Measurements from ENCODE around the gene BHLHE40. TPM values are rescaled to one million over a fixed set of nuclear protein-coding genes. Genes with fewer than 3 reads are reported as not detected.
A peak's percentile ranks its signal among the peaks of the same experiment; 100 is the strongest.

The BHLHE40 gene
- total and polyA plus RNA-seq, 2 of the 8 experiments (the other 6 are each of a cell fraction or from before 2014, with no cell fraction given), result 1.5 to 2.2 TPM

DNA sequence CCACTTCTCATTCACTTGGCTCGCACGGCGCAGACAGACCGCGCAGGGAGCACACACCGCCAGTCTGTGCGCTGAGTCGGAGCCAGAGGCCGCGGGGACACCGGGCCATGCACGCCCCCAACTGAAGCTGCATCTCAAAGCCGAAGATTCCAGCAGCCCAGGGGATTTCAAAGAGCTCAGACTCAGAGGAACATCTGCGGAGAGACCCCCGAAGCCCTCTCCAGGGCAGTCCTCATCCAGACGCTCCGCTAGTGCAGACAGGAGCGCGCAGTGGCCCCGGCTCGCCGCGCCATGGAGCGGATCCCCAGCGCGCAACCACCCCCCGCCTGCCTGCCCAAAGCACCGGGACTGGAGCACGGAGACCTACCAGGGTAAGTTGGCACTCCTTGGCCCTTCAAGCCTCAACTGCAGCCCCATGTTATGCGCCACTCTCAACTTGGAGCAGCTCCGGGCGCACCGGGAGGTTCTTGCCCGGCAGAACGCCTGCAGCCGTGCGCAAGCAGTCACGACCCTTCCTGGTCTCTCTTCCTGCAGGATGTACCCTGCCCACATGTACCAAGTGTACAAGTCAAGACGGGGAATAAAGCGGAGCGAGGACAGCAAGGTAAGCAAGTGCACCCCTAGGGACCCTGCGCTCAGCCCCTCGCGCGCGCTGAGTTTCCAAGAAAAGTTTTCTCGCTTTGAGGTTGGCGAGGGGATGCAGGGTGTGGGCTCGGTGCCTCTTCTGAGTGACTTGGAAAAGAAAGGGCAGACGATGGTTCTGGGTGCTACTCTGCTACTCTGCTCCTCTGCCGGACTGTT, at the start of gene BHLHE40 (continued):
- no peak for TF ChIP-seq SP4 (IDR thresholded peaks at IDR 0.05; ENCODE audit: low read length)
- TF ChIP-seq RBBP5 (IDR thresholded peaks at IDR 0.05; ENCODE audit: borderline replicate concordance, low read depth, low read length), result 0 out of 2 replicates have a peak, but pooled peaks have one; percentile 27
- TF ChIP-seq SUZ12 (IDR thresholded peaks at IDR 0.05; ENCODE audit: low read length), result peak; percentile 72
- 0 out of 2 replicates have a peak, but pooled peaks have one; percentile 13 for TF ChIP-seq PHF8 (conservative IDR thresholded peaks at IDR 0.05; ENCODE audit: low read depth, low read length)
- TF ChIP-seq ASH2L (IDR thresholded peaks at IDR 0.05; ENCODE audit: low read length), result peak; percentile 75
- TF ChIP-seq POLR2AphosphoS5 (IDR thresholded peaks at IDR 0.05; ENCODE audit: low read depth, low read length), result no peak; the same call in 1 of the 2 replicates
- TF ChIP-seq, protein P1, sequence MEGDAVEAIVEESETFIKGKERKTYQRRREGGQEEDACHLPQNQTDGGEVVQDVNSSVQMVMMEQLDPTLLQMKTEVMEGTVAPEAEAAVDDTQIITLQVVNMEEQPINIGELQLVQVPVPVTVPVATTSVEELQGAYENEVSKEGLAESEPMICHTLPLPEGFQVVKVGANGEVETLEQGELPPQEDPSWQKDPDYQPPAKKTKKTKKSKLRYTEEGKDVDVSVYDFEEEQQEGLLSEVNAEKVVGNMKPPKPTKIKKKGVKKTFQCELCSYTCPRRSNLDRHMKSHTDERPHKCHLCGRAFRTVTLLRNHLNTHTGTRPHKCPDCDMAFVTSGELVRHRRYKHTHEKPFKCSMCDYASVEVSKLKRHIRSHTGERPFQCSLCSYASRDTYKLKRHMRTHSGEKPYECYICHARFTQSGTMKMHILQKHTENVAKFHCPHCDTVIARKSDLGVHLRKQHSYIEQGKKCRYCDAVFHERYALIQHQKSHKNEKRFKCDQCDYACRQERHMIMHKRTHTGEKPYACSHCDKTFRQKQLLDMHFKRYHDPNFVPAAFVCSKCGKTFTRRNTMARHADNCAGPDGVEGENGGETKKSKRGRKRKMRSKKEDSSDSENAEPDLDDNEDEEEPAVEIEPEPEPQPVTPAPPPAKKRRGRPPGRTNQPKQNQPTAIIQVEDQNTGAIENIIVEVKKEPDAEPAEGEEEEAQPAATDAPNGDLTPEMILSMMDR (IDR thresholded peaks at IDR 0.05; ENCODE audit: control extremely low read depth in 1 of 3, insufficient read depth in 1 of 3, low read depth in 1 of 3, low read length in 3 of 3), result peak in 1 of 3 experiments; percentile 9; a peak in 1 of 4 replicates
